ENCODE measurements around the gene FAM13C. TPM values are rescaled to one million over a fixed set of nuclear protein-coding genes. Genes with fewer than 3 reads are reported as not detected.

FAM13C gene
- total RNA-seq, 1 donor from 2014 or later, result 10.7 TPM

- Histone ChIP-seq H3K4me3 (no peak overlapping the region), H3K36me3 (no peaks in the 10 kb centered on the region), H3K9me3 (no peaks in the 10 kb centered on the region), H3K27ac (no peak overlapping the region), H3K4me1 (no peaks in the 10 kb centered on the region), H3K27me3 (no peaks in the 10 kb centered on the region)
- no peak for DNase-seq (ENCODE audit: low spot score in 2 of 2)
- TF ChIP-seq, protein P1, sequence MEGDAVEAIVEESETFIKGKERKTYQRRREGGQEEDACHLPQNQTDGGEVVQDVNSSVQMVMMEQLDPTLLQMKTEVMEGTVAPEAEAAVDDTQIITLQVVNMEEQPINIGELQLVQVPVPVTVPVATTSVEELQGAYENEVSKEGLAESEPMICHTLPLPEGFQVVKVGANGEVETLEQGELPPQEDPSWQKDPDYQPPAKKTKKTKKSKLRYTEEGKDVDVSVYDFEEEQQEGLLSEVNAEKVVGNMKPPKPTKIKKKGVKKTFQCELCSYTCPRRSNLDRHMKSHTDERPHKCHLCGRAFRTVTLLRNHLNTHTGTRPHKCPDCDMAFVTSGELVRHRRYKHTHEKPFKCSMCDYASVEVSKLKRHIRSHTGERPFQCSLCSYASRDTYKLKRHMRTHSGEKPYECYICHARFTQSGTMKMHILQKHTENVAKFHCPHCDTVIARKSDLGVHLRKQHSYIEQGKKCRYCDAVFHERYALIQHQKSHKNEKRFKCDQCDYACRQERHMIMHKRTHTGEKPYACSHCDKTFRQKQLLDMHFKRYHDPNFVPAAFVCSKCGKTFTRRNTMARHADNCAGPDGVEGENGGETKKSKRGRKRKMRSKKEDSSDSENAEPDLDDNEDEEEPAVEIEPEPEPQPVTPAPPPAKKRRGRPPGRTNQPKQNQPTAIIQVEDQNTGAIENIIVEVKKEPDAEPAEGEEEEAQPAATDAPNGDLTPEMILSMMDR (IDR thresholded peaks at IDR 0.05), result no peak
- intact Hi-C loops (cut with DNase I), result no loop called here
These were observed 60.0 kb downstream of the FAM13C start for GRCh38 chr10:59302381-59302780.

DNA sequence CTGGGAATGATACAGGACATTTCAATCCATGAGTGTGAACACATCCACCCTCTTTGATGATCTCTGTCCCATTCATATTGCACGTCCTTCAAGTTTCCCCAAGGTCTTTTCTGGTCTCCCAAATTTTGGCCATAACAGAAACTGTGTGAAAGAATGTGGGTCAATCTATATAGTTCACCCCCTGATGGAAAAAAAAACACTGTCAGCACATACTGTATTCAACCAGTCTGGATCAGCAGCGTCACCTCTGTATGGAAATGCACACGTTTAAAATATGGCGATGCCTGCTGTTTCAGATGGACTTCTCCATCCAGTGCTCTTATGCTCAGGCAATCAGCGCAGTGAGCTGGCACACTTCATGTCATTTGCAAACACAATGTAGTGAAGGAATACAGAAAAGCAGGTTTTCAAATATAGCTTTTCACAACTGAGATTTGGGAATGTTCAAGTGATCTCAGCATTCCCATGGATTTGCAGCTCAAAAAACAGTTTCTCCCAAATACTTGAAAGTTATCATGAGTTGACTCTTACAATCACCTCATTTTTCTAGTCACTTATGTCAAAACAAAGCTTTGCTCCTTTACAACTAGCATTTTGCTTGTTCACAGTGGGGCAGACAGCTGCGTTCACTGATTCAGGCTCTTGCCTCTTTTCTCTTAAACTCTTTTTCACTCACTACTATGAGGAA lies 61.1 kb downstream of the FAM13C start:
- intact Hi-C loops (cut with DNase I), result no loop called here
- H3K27ac ChIP-seq, result no peak overlapping the region
- DNase-seq (ENCODE audit: low spot score in 2 of 2), result no peak
- H3K4me3 ChIP-seq, result no peak overlapping the region
- H3K9me3 ChIP-seq, result no peaks in the 10 kb centered on the region
- no peaks in the 10 kb centered on the region for H3K36me3 ChIP-seq
- H3K4me1 ChIP-seq, result no peaks in the 10 kb centered on the region
- no peaks in the 10 kb centered on the region for H3K27me3 ChIP-seq
- TF ChIP-seq, protein P1 (IDR thresholded peaks at IDR 0.05), result no peak

GRCh38 chr10:59300386-59300785 lies 62.0 kb downstream of the FAM13C start:
- no peaks in the 10 kb centered on the region for H3K9me3 ChIP-seq

GRCh38 chr10:59299933-59300332 lies 62.4 kb downstream of the FAM13C start:
- DNase-seq (ENCODE audit: low spot score in 2 of 2), result no peak
- H3K27ac ChIP-seq, result no peak overlapping the region
- TF ChIP-seq, protein P1 (IDR thresholded peaks at IDR 0.05), result no peak
- no peaks in the 10 kb centered on the region for H3K27me3 ChIP-seq
- no peaks in the 10 kb centered on the region for H3K9me3 ChIP-seq
- intact Hi-C loops (cut with DNase I), result no loop called here
- H3K4me3 ChIP-seq, result no peak overlapping the region
- no peaks in the 10 kb centered on the region for H3K4me1 ChIP-seq
- H3K36me3 ChIP-seq, result no peaks in the 10 kb centered on the region

More at GRCh38 chr10:59300386-59300785, 62.0 kb downstream of the FAM13C start:
- H3K4me1 ChIP-seq, result no peaks in the 10 kb centered on the region
- no peak for DNase-seq (ENCODE audit: low spot score in 2 of 2)
- TF ChIP-seq, protein P1 (IDR thresholded peaks at IDR 0.05), result no peak
- no peak overlapping the region for H3K4me3 ChIP-seq
- no peaks in the 10 kb centered on the region for H3K36me3 ChIP-seq
- intact Hi-C loops (cut with DNase I), result no loop called here
- no peaks in the 10 kb centered on the region for H3K27me3 ChIP-seq
- H3K27ac ChIP-seq, result no peak overlapping the region

DNA sequence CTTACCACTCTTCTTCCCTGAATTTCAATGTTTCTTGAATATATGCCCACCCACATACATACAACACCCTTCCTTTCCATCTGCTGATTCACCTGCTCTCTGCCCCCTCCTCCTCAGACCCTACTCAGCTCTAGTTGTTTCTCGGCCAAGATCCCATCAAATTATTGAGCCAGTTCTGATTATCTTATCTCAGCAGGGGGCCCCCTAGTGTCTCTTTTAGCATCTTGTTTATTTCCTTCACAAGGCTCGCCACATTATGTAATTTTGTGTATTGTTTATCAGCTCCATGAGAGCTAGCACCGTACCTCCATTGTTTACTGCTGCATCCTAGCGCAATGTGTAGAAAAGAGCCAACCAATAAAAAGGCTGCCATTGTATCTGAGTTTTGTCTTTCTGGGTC lies 71.9 kb downstream of the FAM13C start:
- H3K27ac ChIP-seq, result no peak overlapping the region
- DNase-seq (ENCODE audit: low spot score in 2 of 2), result no peak
- no peaks in the 10 kb centered on the region for H3K4me1 ChIP-seq
- H3K9me3 ChIP-seq, result no peaks in the 10 kb centered on the region
- no peaks in the 10 kb centered on the region for H3K36me3 ChIP-seq
- intact Hi-C loops (cut with DNase I), result no loop called here
- no peak overlapping the region for H3K4me3 ChIP-seq
- H3K27me3 ChIP-seq, result no peaks in the 10 kb centered on the region
- TF ChIP-seq, protein P1 (IDR thresholded peaks at IDR 0.05), result no peak

DNA sequence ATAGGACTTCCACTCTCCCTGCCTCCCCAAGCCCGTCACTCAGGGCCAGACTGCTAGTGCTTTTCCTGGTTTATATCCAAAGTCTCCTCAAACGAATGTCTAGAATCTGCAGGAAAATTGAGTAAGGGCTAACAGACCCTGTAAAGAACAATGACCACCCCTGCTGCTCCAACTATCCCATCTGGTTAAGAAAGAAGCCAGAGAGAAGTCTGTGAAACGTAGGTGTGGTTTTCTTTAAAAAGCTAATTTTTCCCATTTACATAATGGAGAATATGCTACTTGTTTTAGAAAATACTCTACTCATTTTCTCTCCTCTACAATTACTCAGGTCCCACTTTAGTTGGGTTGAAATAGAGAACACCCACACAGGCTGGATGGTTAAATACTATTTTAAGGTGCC lies 72.5 kb downstream of the FAM13C start:
- DNase-seq (ENCODE audit: low spot score in 2 of 2), result no peak
- intact Hi-C loops (cut with DNase I), result no loop called here
- Histone ChIP-seq H3K9me3 (no peaks in the 10 kb centered on the region), H3K27me3 (no peaks in the 10 kb centered on the region), H3K4me3 (no peak overlapping the region), H3K4me1 (no peaks in the 10 kb centered on the region), H3K36me3 (no peaks in the 10 kb centered on the region), H3K27ac (no peak overlapping the region)
- TF ChIP-seq, protein P1 (IDR thresholded peaks at IDR 0.05), result no peak

All from ascending aorta (tissue), 2 donors.